ENCODE results near the gene MARCHF5. TPM values are rescaled to one million over a fixed set of nuclear protein-coding genes. Genes with fewer than 3 reads are reported as not detected.

The MARCHF5 gene
- total and polyA plus RNA-seq, 2 of the 8 experiments (the other 6 are each of a cell fraction or from before 2014, with no cell fraction given), result 8.7 to 26.8 TPM

DNA sequence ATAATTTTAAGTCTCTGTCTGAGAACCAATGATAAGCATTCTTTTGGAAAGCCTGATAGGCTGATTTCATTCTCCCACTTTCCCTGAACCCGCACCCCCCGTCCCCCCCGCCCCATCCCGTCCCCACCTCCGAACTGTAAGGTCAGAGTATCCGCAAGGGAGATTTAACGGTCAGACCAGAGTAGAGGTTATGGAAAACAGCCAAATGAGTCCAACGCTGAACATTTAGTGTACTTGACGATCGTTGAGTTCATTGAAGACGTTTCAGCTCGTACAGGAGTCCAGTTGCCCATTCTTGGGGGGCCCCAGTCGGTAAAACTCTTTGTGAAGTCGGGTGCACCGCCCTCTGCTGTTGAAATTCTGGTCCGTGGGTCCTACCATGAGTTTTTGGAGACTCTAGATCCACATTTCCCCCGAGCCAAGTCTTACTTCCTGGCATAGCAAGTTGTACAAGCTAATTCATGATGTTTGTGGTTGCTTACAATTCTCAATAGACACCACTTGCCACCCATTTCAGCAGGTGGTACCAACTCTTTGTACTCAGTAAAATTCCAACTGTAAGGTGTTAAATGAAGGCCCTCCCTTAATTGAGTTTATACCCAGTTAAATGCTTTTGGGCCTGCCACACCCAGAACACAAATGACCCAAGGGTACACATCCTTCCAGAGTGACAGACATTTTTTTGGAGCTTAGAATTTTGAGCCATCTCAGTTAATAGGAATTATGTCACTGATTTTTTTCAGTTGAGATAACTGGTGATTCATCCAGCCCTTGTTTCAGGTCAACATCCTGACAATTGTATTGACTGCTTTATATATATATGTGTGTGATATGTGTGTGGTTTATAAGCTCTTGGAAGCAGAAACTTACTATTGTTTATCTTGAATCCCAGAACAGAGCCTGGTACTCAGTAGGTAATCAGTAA, 1.2 kb downstream of the MARCHF5 start:
- WGBS, 2 experiments (ENCODE audit: extremely low coverage in 1 of 2, insufficient coverage in 1 of 2, insufficient read length in 1 of 2, insufficient replicate concordance in 2 of 2, low coverage in 1 of 2, low lambda C conversion rate in 2 of 2, missing lambda C conversion rate in 1 of 2), result 5% methylated on average over 14 of the region's 17 CpGs; no CpG with 5 or more reads in 1 of the 2 experiments
- Histone ChIP-seq H3K27ac (ENCODE audit: low read depth, low read length) (no peak overlapping the region), H3K4ac (replicated peaks; ENCODE audit: insufficient read length, low read depth, low read length) (no peak overlapping the region), H3K14ac (ENCODE audit: insufficient read length) (no peak overlapping the region), H3K4me2 (ENCODE audit: insufficient read depth in 1 of 2, low read depth in 2 of 2, low read length in 2 of 2) (peak overlapping the region; percentile 66 to 81), H3K23me2 (ENCODE audit: low read depth, low read length) (peaks cover 5% of the 10 kb centered on the region; the same call in 1 of the 2 replicates), H4K8ac (ENCODE audit: extremely low read depth, insufficient read depth, low read length) (no peak overlapping the region), H2BK5ac (ENCODE audit: low read depth, low read length) (no peak overlapping the region), H3K36me3 (ENCODE audit: control insufficient read depth in 2 of 4, insufficient read depth in 4 of 4, low read length in 3 of 4) (peaks cover 2 to 8% (median 6%) of the 10 kb centered on the region in 4 experiments; a peak in 6 of 8 replicates), H2BK120ac (replicated peaks; ENCODE audit: low read depth, low read length) (no peak overlapping the region), H2BK20ac (ENCODE audit: low read length) (no peak overlapping the region), H4K91ac (replicated peaks; ENCODE audit: insufficient read length, low read length) (no peak overlapping the region), H3K56ac (replicated peaks; ENCODE audit: insufficient read length, low read depth, low read length) (no peak overlapping the region), H2BK12ac (ENCODE audit: low read depth, low read length) (no peak overlapping the region), H4K5ac (ENCODE audit: insufficient read length, low read depth, low read length) (no peak overlapping the region), H3K23ac (ENCODE audit: insufficient read length) (no peak overlapping the region), H2AFZ (ENCODE audit: low read length) (no peak overlapping the region), H3K9me3 (ENCODE audit: insufficient read depth in 2 of 2, low read depth in 1 of 2, low read length in 1 of 2) (no peaks in the 10 kb centered on the region), H2AK5ac (ENCODE audit: low read depth, low read length) (no peak overlapping the region), H3K79me1 (ENCODE audit: low read depth, low read length) (peaks cover 3% of the 10 kb centered on the region), H3K4me3 (ENCODE audit: extremely low read depth in 1 of 4, insufficient read depth in 2 of 4, low read depth in 3 of 4, low read length in 4 of 4) (peak overlapping the region; percentile 72 to 99 (median 87)), H3K18ac (ENCODE audit: extremely low read depth, low read length) (no peak overlapping the region), H3K4me1 (replicated peaks in 1 of 4; ENCODE audit: control insufficient read depth in 3 of 4, insufficient read depth in 4 of 4, low read length in 3 of 4) (no peaks in the 10 kb centered on the region; a peak in 2 of 7 replicates), H3K27me3 (replicated peaks in 1 of 4; ENCODE audit: control insufficient read depth in 3 of 4, extremely low read depth in 1 of 4, insufficient read depth in 3 of 4, low read length in 3 of 4) (no peaks in the 10 kb centered on the region), H3K9ac (replicated peaks in 1 of 4; ENCODE audit: extremely low read depth in 1 of 4, low read depth in 3 of 4, low read length in 3 of 4) (peak overlapping the region; percentile 25 to 82 (median 44); a peak in 5 of 7 replicates), H3K79me2 (ENCODE audit: control insufficient read depth in 1 of 2, insufficient read depth in 2 of 2, low read length in 2 of 2) (peaks cover 11 to 61% of the 10 kb centered on the region in 2 experiments), H4K20me1 (replicated peaks in 1 of 2; ENCODE audit: control insufficient read depth in 1 of 2, insufficient read depth in 2 of 2, low read length in 2 of 2) (no peaks in the 10 kb centered on the region), H2BK15ac (ENCODE audit: low read length) (no peak overlapping the region)
- ChIA-PET POLR2A (ENCODE audit: partially characterized antibody) (interaction anchor here (0.8 to 1.7 kb wide), 5 partner anchors 12 to 205 kb away, joined by 3 to 7 read pairs (median 4); no protein-coding TSS in a partner anchor), CTCF (ENCODE audit: partially characterized antibody) (interaction anchor here (0.7 to 4.9 kb wide), 16 partner anchors 8 to 226 kb away, joined by 3 to 52 read pairs (median 5); no protein-coding TSS in a partner anchor)
- DNase-seq (ENCODE audit: low read depth in 1 of 2, low spot score in 2 of 2) (no peak), FAIRE-seq (no peak)
- TF ChIP-seq CHD2 (IDR thresholded peaks at IDR 0.05; ENCODE audit: low read length) (no peak), TAF7 (optimal IDR thresholded peaks at IDR 0.05; ENCODE audit: borderline replicate concordance, low read depth, low read length) (no peak), BRCA1 (IDR thresholded peaks at IDR 0.05; ENCODE audit: low read depth, low read length) (no peak), SIN3A (conservative IDR thresholded peaks at IDR 0.05 in 1 of 2, IDR thresholded peaks at IDR 0.05 in 1 of 2; ENCODE audit: low read depth in 1 of 2, low read length in 2 of 2) (0 out of 4 replicates have a peak, but pooled peaks of 1 of the 2 experiments have one; percentile 8), NANOG (IDR thresholded peaks at IDR 0.05; ENCODE audit: insufficient read depth, low read depth, low read length, poor library complexity, severe bottlenecking) (no peak), RAD21 (IDR thresholded peaks at IDR 0.05 in 1 of 2, conservative IDR thresholded peaks at IDR 0.05 in 1 of 2; ENCODE audit: low read depth in 2 of 2, low read length in 2 of 2) (peak; percentile 19 to 32; a peak in 3 of 4 replicates), BACH1 (IDR thresholded peaks at IDR 0.05; ENCODE audit: low read length) (no peak), KDM1A (IDR thresholded peaks at IDR 0.05; ENCODE audit: borderline replicate concordance, low read length) (no peak), RNF2 (IDR thresholded peaks at IDR 0.05; ENCODE audit: borderline replicate concordance, low read depth, low read length, missing control alignments, poor library complexity, severe bottlenecking) (no peak), RFX5 (IDR thresholded peaks at IDR 0.05; ENCODE audit: borderline replicate concordance, low read depth, low read length) (no peak)

All from H1 (cell line).